Activated CD8-positive, alpha-beta memory T cell treated with anti-CD3 and anti-CD28 coated beads, Interleukin-2, amount 10 ng/mL, durations not matched to agents 7 days and 5 days (primary cell): Measurements from ENCODE around the gene FZR1. TPM values are rescaled to one million over a fixed set of nuclear protein-coding genes. Genes with fewer than 3 reads are reported as not detected.

Experiments
- ATAC-seq: fragments of 150-1000 bp; cut with Tn5 transposase; one replicate; pipeline ENCODE4 v1.10.0; 2021; ENCODE audit warnings: moderate library complexity
- CTCF ChIA-PET: fragments of 350-600 bp; sonication (Branson Sonifier 250); formaldehyde crosslinking; loops from one replicate; lab custom pipeline; 2021; ENCODE audit warnings: antibody characterized with exemption; lab: Charles Lee
- DNase-seq: peaks from one replicate; pipeline ENCODE4 v3.0.0-alpha.2; 2020
- H3K27ac Mint-ChIP-seq: one replicate; pipeline ENCODE4 v1.8.0; 2021; ENCODE audit warnings: mild to moderate bottlenecking, mixed read lengths
- H3K27me3 Mint-ChIP-seq: one replicate; pipeline ENCODE4 v1.8.0; 2021; ENCODE audit warnings: mixed read lengths
- H3K36me3 Mint-ChIP-seq: one replicate; pipeline ENCODE4 v1.8.0; 2021; ENCODE audit warnings: mild to moderate bottlenecking, mixed read lengths
- H3K4me1 Mint-ChIP-seq: one replicate; pipeline ENCODE4 v1.8.0; 2021; ENCODE audit warnings: mixed read lengths
- H3K4me3 Mint-ChIP-seq: one replicate; pipeline ENCODE4 v1.8.0; 2021; ENCODE audit warnings: mild to moderate bottlenecking, moderate library complexity, mixed read lengths
- H3K9me3 Mint-ChIP-seq: one replicate; pipeline ENCODE4 v1.8.0; 2022; ENCODE audit warnings: low read depth, mixed read lengths
- total RNA-seq, 2 experiments: library from RNA; stranded (reverse); gene quantifications; one replicate each; pipeline ENCODE4 v1.2.3, GENCODE V29; 2021

The FZR1 gene
- total RNA-seq: 10 to 100 TPM; 61.4 to 79.1 TPM

DNA sequence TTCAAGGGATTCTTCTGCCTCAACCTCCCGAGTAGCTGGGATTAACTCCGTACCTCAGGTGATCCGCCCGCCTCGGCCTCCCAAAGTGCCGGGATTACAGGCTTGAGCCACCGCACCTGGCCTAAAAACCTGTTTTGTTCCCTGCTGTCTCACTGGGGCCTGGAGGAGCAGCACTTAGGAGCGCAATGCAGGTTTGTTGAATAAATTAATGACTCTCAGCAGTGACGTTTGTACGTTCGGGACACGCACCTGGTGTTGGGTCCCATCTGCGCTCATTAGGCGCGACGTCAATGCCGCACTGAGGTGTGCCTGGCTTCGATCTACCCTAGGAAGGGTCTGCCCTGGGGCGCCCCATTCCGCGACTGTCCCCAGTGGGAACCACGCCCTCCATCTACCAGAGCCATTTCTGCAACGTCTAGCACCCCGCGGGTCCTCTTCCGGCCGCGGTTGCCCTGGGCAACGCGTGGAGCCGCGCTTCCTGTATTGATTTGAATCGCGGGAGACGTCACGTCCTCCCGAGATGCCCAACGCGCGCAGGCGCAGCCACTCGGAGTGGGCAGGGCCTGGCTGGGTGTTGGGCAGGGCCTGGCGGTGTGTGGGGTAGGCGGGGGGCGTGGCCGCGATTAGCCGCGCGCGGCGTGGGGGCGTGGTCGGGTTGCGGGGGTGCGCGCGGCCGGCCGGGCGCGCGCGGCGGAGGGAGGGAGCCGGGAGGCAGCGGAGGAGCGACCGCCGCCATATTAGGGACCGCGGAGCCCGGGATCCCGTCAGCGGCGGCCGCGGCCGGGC is at the start of gene FZR1:
Gene FZR1, plus strand, starts transcription at position 714 of the 786 bp plus-strand sequence. CDS start 16,679 bp downstream, outside the sequence.
- Mint-ChIP-seq H3K4me1 (peaks cover 43% of the 10 kb centered on the region), H3K4me3 (peak within 1 kb of the TSS; percentile 92), H3K36me3 (peaks cover 12% of the 10 kb centered on the region), H3K9me3 (no peaks in the 10 kb centered on the region), H3K27ac (peak within 1 kb of the TSS; percentile 91), H3K27me3 (no peaks in the 10 kb centered on the region)
- DNase-seq (peak; percentile 100), ATAC-seq (peak; percentile 92)
- CTCF ChIA-PET: interaction anchor here (1.0 to 1.3 kb wide), 2 partner anchors 39 to 361 kb away, joined by 3 to 4 read pairs; no protein-coding TSS in a partner anchor

DNA sequence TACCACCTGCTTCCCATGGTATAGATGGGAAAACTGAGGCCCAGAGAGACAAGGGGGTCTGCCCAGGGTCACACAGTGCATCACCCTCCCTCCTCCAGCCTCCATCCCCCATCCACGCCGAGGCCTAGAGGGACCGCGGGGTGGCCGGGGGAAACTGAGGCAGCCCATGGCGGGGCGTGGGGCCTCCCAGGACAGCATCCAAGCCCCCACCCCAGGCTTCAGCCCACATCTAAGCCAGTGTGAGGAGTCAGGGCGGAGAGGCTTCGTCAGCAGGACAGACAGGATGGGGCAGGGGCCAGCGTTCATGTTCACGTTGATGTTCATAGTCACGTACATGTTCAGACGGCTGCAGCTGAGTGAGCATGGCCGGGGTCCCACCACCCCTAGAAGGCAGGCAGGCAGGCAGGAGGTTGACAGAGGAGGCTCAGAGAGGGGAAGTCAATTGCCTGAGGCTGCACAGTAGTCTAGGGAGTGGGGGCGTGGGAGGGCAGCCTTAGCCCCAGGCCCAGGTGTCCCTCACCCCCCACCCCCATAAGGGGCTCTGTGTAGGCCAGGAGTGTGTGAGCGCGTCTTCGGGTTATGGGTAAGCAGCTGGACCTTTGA is 49.1 kb upstream of the FZR1 start:
- H3K27ac Mint-ChIP-seq: no peak overlapping the region
- peaks cover 3% of the 10 kb centered on the region for H3K4me1 Mint-ChIP-seq
- no peak overlapping the region for H3K4me3 Mint-ChIP-seq
- ATAC-seq (no peak), DNase-seq (no peak)
- H3K27me3 Mint-ChIP-seq: no peaks in the 10 kb centered on the region
- CTCF ChIA-PET: no interaction called here
- no peaks in the 10 kb centered on the region for H3K9me3 Mint-ChIP-seq
- no peaks in the 10 kb centered on the region for H3K36me3 Mint-ChIP-seq

- no peaks in the 10 kb centered on the region for H3K36me3 Mint-ChIP-seq
- H3K27ac Mint-ChIP-seq: no peak overlapping the region
- H3K27me3 Mint-ChIP-seq: no peaks in the 10 kb centered on the region
- ATAC-seq (no peak), DNase-seq (no peak)
- H3K4me1 Mint-ChIP-seq: peaks cover 3% of the 10 kb centered on the region
- H3K4me3 Mint-ChIP-seq: no peak overlapping the region
- H3K9me3 Mint-ChIP-seq: no peaks in the 10 kb centered on the region
- CTCF ChIA-PET: no interaction called here
Measured at GRCh38 chr19:3457528-3458228, 48.4 kb upstream of the FZR1 start.

- ATAC-seq (no peak), DNase-seq (no peak)
- Mint-ChIP-seq H3K4me3 (no peak overlapping the region), H3K9me3 (no peaks in the 10 kb centered on the region), H3K36me3 (no peaks in the 10 kb centered on the region), H3K27ac (no peak overlapping the region), H3K27me3 (no peaks in the 10 kb centered on the region), H3K4me1 (peaks cover 3% of the 10 kb centered on the region)
- CTCF ChIA-PET: no interaction called here
Measured at GRCh38 chr19:3458229-3459088, 47.7 kb upstream of the FZR1 start.

- no peak for ATAC-seq
Measured at GRCh38 chr19:3459089-3459881, 46.8 kb upstream of the FZR1 start.

GRCh38 chr19:3459965-3460582 is 46.0 kb upstream of the FZR1 start:
- Mint-ChIP-seq H3K27me3 (no peaks in the 10 kb centered on the region), H3K9me3 (no peaks in the 10 kb centered on the region), H3K4me3 (no peak overlapping the region), H3K36me3 (no peaks in the 10 kb centered on the region), H3K27ac (no peak overlapping the region), H3K4me1 (peaks cover 3% of the 10 kb centered on the region)
- CTCF ChIA-PET: interaction anchor here (0.9 kb wide), 1 partner anchor 31 kb away, joined by 5 read pairs; no protein-coding TSS in a partner anchor
- ATAC-seq (no peak), DNase-seq (no peak)

More at GRCh38 chr19:3459089-3459881, 46.8 kb upstream of the FZR1 start:
- no peaks in the 10 kb centered on the region for H3K27me3 Mint-ChIP-seq
- no peak overlapping the region for H3K27ac Mint-ChIP-seq
- H3K9me3 Mint-ChIP-seq: no peaks in the 10 kb centered on the region
- CTCF ChIA-PET: no interaction called here
- H3K36me3 Mint-ChIP-seq: no peaks in the 10 kb centered on the region
- H3K4me1 Mint-ChIP-seq: peaks cover 3% of the 10 kb centered on the region
- DNase-seq: no peak
- H3K4me3 Mint-ChIP-seq: no peak overlapping the region

DNA sequence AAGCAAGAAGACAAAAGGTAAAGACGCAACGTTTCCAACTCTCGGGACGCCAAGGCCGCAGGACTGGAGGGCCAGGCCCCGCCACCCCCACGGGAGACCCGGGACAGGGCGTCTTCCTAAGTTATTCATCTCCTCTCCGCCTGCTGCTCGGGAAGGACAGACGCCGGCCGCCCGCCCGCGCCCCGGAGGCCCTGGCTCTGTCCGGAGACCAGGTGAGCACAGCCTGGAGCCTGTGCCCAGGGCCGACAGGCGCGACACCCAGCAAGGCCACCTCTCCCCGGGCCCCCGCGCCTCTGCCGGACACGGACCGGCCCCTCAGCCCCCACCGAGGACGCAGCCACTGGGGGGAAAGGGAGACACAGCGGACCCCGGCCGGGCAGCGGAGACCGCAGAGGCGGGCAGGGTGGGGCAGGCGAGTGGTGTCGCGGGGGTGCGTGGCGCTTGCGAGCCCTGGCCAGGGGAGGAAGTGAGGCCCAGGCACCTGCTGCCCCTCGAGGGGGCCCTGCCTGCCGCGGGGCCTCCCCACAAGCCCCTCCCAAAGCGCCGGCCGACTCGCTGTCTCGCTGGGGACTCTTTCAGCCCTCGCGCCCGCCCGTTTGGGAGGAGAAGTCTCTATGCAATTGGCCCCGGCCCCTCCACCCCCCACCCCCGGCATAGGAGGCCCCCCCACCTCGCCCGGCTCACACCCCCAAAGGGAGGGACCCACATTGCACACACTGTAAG is 43.0 kb upstream of the FZR1 start:
- no peak overlapping the region for H3K27ac Mint-ChIP-seq
- ATAC-seq: no peak
- H3K27me3 Mint-ChIP-seq: no peaks in the 10 kb centered on the region
- H3K4me3 Mint-ChIP-seq: no peak overlapping the region
- no peaks in the 10 kb centered on the region for H3K9me3 Mint-ChIP-seq
- peaks cover 3% of the 10 kb centered on the region for H3K4me1 Mint-ChIP-seq
- DNase-seq: no peak
- no peaks in the 10 kb centered on the region for H3K36me3 Mint-ChIP-seq
- CTCF ChIA-PET: no interaction called here

DNA sequence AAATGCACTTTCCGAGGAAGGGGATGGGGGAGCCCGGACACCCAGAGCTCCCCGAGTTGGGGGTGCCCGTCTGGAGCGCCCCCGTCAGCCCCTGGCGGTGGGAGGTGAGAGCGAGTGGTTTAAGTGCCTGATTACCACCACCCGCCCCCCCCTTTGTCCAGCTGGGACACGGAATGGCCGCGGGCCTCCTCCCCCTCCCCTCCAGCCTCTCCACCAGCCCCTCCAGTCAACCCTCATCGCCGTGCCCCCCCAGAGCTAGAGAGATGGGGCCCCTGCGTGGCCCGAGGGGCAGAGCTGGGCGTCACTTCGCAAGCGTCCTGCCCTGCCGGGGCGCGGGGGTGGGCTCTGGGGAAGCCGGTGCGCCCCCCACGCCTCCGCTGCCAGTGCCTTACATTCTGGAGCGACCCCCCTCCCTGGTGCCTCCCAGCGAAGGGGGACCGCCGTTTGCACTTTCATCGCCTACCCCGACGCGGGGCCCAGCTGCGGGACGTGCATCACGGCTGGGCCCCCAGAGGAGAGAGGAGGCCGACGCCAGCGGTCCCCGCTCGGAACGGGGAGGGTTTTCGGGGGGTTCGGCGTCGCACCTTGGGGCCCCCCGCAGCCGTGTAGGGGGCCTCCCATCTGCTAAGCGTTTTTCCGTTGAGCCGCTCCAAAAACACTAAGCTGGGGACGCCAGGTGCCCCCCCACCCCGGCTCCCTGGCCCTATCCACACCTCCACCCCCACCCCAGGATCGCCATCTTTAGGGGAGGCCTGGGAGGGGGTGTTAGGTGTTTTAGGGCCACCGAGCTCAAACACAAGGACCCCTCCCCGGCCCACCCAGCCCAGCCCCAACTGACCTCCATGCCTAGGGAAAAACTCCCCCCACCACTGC is 42.2 kb upstream of the FZR1 start:
- H3K4me1 Mint-ChIP-seq: peaks cover 3% of the 10 kb centered on the region
- no peak overlapping the region for H3K27ac Mint-ChIP-seq
- DNase-seq: no peak
- CTCF ChIA-PET: interaction anchor here (1.1 kb wide), 1 partner anchor 9 kb away, joined by 6 read pairs; no protein-coding TSS in a partner anchor
- no peak overlapping the region for H3K4me3 Mint-ChIP-seq
- no peaks in the 10 kb centered on the region for H3K9me3 Mint-ChIP-seq
- no peaks in the 10 kb centered on the region for H3K36me3 Mint-ChIP-seq
- H3K27me3 Mint-ChIP-seq: no peaks in the 10 kb centered on the region
- no peak for ATAC-seq

DNA sequence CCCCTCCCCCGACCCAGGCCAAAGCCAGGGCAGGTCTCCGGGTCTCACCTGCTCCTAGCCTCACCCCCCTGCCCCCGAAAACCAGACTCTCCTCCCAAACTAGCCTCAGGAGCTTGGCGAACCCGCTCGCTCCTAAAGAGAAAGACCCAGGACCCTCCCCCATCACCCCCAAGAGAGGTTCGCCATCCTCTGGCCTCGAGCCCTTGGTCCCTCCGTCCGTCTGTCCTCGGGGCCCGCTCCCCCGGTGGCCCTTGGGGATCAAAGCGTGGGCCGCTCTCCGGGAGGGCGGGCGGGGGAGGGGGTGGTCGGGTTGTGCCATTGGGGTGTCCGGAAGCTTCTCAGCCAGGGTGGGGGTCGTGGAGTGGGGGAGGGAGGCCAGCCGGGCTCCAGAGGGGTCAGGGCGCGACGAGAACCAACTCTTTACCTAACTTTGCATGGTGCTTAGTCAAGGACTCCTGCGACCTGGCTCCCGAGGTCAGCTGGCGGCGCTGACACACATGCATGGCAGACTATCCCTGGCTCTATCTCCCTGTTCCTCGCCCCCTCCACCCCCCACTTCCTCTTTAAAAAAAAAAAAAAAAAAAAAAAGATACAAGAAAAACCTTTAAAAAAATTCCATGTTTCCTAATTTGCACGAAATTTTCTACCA is 41.4 kb upstream of the FZR1 start:
- no peak for DNase-seq

GRCh38 chr19:3465552-3465951 is 40.6 kb upstream of the FZR1 start:
- ATAC-seq: no peak
- no peaks in the 10 kb centered on the region for H3K4me1 Mint-ChIP-seq

More for the DNA sequence above, 41.4 kb upstream of the FZR1 start:
- Mint-ChIP-seq H3K27me3 (no peaks in the 10 kb centered on the region), H3K27ac (no peak overlapping the region), H3K4me1 (no peaks in the 10 kb centered on the region), H3K36me3 (no peaks in the 10 kb centered on the region), H3K4me3 (no peak overlapping the region), H3K9me3 (no peaks in the 10 kb centered on the region)
- no peak for ATAC-seq
- CTCF ChIA-PET: interaction anchor here (0.7 to 1.1 kb wide), 2 partner anchors 8 to 394 kb away, joined by 4 to 6 read pairs; no protein-coding TSS in a partner anchor

More at GRCh38 chr19:3465552-3465951, 40.6 kb upstream of the FZR1 start:
- no peak for DNase-seq
- CTCF ChIA-PET: interaction anchor here (0.7 to 1.3 kb wide), 2 partner anchors 19 to 395 kb away, joined by 4 to 7 read pairs; no protein-coding TSS in a partner anchor
- H3K36me3 Mint-ChIP-seq: no peaks in the 10 kb centered on the region
- H3K9me3 Mint-ChIP-seq: no peaks in the 10 kb centered on the region
- no peaks in the 10 kb centered on the region for H3K27me3 Mint-ChIP-seq
- no peak overlapping the region for H3K27ac Mint-ChIP-seq
- H3K4me3 Mint-ChIP-seq: no peak overlapping the region
